ENCODE data around the gene PDLIM7.
A peak's percentile ranks its signal among the peaks of the same experiment; 100 is the strongest.
"Not testable (repeated sequence)": the region's sequence is repeated elsewhere in the genome, so short reads cannot be mapped to it uniquely, and the experiment has no call there.

PDLIM7 gene

DNA sequence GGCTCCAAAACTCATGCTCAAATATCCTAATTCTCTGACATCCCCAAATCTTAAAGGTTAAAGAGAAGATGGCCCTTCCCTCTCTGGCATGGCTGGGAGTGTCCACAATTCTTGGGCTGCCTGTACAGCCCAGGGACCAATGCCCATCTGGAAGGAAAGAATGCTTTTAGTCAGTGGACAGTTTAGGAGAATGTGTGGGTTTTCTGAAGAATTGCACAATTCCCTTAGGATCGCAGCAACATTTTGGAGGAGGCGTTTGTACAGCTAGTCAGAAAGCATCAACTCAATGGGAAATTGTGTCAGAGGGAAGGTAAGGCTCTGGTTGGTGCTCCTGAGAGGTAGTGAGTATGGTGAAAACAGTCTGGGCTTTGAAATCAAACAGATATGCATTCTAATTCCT, 42.0 kb upstream of the PDLIM7 start:
- TF ChIP-seq, protein P1, sequence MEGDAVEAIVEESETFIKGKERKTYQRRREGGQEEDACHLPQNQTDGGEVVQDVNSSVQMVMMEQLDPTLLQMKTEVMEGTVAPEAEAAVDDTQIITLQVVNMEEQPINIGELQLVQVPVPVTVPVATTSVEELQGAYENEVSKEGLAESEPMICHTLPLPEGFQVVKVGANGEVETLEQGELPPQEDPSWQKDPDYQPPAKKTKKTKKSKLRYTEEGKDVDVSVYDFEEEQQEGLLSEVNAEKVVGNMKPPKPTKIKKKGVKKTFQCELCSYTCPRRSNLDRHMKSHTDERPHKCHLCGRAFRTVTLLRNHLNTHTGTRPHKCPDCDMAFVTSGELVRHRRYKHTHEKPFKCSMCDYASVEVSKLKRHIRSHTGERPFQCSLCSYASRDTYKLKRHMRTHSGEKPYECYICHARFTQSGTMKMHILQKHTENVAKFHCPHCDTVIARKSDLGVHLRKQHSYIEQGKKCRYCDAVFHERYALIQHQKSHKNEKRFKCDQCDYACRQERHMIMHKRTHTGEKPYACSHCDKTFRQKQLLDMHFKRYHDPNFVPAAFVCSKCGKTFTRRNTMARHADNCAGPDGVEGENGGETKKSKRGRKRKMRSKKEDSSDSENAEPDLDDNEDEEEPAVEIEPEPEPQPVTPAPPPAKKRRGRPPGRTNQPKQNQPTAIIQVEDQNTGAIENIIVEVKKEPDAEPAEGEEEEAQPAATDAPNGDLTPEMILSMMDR (IDR thresholded peaks at IDR 0.05; ENCODE audit: insufficient read depth, low read length, missing control alignments), result no peak
- ChIA-PET POLR2A (no interaction called here), CTCF (interaction anchor here (0.6 to 1.0 kb wide), 2 partner anchors 9 to 33 kb away, joined by 3 read pairs; no protein-coding TSS in a partner anchor)
- peak; percentile 73 for DNase-seq (ENCODE audit: low read depth, low spot score)
- H3K4me3 ChIP-seq (ENCODE audit: low read depth, low read length), result no peak overlapping the region

DNA sequence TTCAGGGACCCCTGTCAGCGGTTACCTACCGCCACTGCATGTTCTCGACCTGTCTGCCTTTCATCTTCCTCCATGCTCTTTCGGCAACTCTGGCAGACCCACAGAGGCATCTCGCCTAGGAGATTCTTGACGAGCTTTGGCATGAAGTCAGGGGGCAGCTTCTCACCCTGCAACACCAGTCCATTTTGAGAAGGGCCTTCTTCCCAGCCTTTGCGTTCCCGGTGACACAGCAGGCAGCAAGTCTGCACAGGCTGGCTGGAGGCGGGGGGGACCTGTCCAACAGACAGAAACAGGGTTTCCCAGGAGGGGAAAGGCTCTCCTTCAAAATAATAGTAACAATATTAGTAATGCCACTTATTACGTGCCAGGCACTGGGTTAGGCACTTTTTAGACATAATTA, 41.5 kb upstream of the PDLIM7 start:
- no peak overlapping the region for H3K4me3 ChIP-seq (ENCODE audit: low read depth, low read length)
- TF ChIP-seq, protein P1 (IDR thresholded peaks at IDR 0.05; ENCODE audit: insufficient read depth, low read length, missing control alignments), result no peak
- POLR2A ChIA-PET, result interaction anchor here (2.2 kb wide), 1 partner anchor 7 kb away, joined by 29 read pairs; no protein-coding TSS in a partner anchor
- DNase-seq (ENCODE audit: low read depth, low spot score), result no peak
- CTCF ChIA-PET, result interaction anchor here (0.6 to 2.3 kb wide), 7 partner anchors 8 to 69 kb away, joined by 3 to 8 read pairs (median 6); no protein-coding TSS in a partner anchor

DNA sequence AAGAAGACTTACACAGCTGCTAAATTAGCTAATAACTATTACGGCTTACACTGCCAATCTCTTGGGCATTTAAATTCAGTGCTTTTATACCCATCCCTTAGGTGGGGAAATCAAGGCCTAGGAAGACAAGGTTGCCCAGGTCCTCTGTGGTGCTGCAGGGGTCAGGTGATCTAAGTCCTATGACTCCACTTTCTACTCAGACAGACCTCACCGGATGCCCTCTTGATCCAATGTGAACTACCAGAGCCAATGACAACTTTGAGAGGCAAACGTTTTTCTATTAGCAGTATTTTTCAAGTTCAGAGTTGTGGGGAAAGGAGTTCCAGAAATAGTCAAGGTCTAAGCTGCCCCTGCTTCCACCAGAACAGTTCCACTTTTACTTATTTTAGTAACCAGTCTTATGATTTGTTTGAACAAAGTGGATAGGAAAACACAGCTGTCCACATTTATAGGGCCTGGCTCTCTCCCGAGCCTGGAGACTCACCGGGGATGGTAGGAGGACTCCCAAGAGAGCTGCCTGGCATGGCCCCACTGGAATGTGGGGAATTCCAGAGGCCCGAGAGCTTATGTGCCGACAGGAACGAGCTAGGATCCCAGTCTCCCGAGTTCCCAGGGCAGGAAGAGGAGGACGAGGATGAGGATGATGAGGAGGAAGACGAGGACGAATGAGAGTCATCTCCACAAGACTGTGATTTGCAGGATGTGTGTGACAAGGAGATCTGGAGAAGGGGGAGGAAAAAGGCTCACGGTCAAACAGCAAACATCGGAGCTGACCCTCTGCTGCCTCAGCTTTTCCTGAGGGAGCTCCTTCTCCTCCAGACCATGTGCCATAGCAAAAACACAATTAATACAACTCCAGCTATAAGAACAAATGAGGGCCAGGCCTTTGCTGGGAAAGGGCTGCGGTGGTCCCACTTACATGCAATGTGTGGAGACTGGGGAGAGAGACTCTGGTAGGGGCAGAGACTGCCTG, 40.3 kb upstream of the PDLIM7 start:
- CTCF ChIA-PET, result interaction anchor here (0.8 to 2.3 kb wide), 9 partner anchors 8 to 146 kb away, joined by 3 to 15 read pairs (median 6); no protein-coding TSS in a partner anchor
- TF ChIP-seq, protein P1 (IDR thresholded peaks at IDR 0.05; ENCODE audit: insufficient read depth, low read length, missing control alignments), result no peak
- no peak overlapping the region for H3K4me3 ChIP-seq (ENCODE audit: low read depth, low read length)
- POLR2A ChIA-PET, result interaction anchor here (0.9 to 2.2 kb wide), 6 partner anchors 9 to 62 kb away, joined by 4 to 29 read pairs (median 6); partner anchors contain the start of genes B4GALT7, DDX41 and PDLIM7
- peak; percentile 89 for DNase-seq (ENCODE audit: low read depth, low spot score)

GRCh38 chr5:177536386-177536785, 39.0 kb upstream of the PDLIM7 start:
- ChIA-PET POLR2A (interaction anchor here (0.6 to 2.2 kb wide), 2 partner anchors 10 to 14 kb away, joined by 3 to 29 read pairs; no protein-coding TSS in a partner anchor), CTCF (interaction anchor here (0.8 to 1.9 kb wide), 5 partner anchors 8 to 146 kb away, joined by 3 to 15 read pairs (median 3); no protein-coding TSS in a partner anchor)
- H3K4me3 ChIP-seq (ENCODE audit: low read depth, low read length), result no peak overlapping the region
- TF ChIP-seq, protein P1 (IDR thresholded peaks at IDR 0.05; ENCODE audit: insufficient read depth, low read length, missing control alignments), result no peak
- DNase-seq (ENCODE audit: low read depth, low spot score), result no peak

DNA sequence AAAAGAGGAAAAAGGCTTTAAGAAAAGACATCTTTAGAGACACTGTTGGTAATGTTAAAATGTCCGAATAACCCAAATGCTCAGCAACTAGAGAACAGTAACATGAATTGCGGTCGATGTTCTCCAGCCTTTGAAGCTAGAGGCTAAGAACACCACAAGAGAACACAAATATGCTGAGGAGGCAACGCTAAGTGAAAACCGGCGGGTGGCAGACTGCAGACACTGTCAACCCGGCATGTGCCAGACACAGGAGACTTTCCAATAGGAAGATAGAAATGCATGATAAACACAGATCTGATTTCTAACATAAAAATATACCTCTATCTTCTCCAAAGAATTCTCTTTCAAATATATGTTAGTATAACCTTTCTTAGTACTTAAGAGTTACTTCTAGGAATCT, 37.7 kb upstream of the PDLIM7 start:
- TF ChIP-seq, protein P1 (IDR thresholded peaks at IDR 0.05; ENCODE audit: insufficient read depth, low read length, missing control alignments), result no peak
- ChIA-PET CTCF (interaction anchor here (1.9 kb wide), 1 partner anchor 34 kb away, joined by 9 read pairs; no protein-coding TSS in a partner anchor), POLR2A (no interaction called here)
- H3K4me3 ChIP-seq (ENCODE audit: low read depth, low read length), result no peak overlapping the region
- no peak for DNase-seq (ENCODE audit: low read depth, low spot score)

- H3K4me3 ChIP-seq (ENCODE audit: low read depth, low read length); POLR2A ChIA-PET; DNase-seq (ENCODE audit: low read depth, low spot score): not testable (repeated sequence)
- CTCF ChIA-PET, result interaction anchor here (1.8 to 1.9 kb wide), 2 partner anchors 10 to 33 kb away, joined by 5 to 9 read pairs; no protein-coding TSS in a partner anchor
Measured at GRCh38 chr5:177534433-177534832, 37.0 kb upstream of the PDLIM7 start.
